DMS 273 treated with DMSO at 0.1 percent for 48 hours (cell line): ENCODE measurements around the gene MYLK2.

ENCODE experiments used
- DNase-seq: peaks from one replicate; lab custom pipeline; 2025; lab: John Stamatoyannopoulos, UW

Gene MYLK2

DNA sequence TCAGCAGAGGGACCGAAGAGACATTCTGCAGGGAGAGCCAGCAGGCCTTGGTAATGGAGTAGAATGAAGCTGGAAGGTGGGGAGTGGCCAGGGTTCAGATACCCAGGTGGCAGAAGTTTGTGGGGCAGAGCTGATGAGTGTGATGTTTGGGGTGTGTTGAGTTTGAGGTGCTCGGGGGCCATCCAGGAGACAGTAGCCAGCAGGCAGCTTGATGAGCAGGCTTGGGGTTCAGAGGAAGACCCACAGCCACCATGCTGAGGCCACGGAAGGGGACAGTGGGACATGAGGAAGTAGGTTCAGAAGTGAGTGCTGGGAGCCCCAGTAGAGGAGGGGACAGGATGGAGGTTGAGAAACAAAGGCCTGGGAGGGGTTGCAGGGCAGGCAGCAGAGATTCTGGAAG, 37.4 kb downstream of the MYLK2 start:
- no peak for DNase-seq

DNA sequence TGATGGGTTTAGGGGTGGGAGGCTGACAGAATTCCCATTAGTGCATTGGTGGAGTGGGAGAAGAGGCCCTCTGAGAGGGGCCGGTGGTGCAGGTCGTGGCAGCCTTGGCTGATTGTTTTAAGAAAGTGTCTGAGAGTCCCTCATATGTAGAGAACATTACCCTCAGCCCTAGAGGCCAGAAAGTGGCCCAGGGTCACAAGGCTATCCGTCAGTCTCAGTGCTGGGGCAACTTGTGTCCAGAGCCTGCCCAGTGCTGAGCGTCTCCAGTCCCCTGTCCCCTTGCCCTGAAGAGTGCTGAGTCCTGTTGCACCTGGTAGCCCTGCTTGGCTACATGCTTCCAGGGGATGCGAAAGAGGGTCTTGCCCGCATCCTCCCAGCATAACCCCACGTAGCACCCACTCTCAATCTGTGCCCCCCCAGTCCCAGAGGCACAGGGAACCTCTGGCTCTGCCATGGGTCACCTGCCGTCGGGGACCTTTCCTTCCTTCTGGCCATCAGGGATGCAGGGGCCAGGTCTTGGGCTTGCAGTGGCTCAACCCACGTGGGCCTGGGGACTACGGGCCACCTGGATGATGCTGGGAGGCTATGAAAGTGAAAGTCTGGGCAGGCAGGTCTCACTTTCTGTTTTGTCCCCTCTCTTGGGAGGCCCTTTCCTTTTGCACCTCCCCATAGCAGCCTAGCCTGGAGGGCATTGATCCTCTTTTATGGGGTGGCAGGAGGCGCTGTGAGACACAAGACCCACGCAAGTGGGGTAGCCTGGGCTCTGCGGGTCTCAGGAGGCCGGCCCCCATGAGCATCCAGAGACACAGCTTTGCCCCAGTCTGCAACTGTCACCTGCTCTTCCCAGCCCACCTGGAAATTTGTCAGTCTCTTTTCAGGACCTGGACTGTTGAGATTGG, 39.0 kb downstream of the MYLK2 start:
- no peak for DNase-seq

DNA sequence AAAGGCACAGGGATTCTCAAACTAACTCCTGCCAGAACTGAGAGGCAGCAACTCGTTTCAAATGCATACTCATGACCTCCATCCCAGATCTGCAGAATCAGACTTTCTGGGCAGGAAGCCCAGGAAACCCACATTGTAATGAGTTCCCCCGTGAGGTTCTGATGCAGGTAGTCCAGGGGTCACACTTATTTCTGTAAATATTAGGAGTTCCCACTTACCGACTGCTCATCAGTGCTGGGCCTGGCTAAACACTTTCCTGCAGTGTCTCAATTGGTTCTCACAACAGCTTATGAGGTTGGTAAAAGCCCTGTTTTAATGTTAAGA, 39.6 kb downstream of the MYLK2 start:
- no peak for DNase-seq

DNA sequence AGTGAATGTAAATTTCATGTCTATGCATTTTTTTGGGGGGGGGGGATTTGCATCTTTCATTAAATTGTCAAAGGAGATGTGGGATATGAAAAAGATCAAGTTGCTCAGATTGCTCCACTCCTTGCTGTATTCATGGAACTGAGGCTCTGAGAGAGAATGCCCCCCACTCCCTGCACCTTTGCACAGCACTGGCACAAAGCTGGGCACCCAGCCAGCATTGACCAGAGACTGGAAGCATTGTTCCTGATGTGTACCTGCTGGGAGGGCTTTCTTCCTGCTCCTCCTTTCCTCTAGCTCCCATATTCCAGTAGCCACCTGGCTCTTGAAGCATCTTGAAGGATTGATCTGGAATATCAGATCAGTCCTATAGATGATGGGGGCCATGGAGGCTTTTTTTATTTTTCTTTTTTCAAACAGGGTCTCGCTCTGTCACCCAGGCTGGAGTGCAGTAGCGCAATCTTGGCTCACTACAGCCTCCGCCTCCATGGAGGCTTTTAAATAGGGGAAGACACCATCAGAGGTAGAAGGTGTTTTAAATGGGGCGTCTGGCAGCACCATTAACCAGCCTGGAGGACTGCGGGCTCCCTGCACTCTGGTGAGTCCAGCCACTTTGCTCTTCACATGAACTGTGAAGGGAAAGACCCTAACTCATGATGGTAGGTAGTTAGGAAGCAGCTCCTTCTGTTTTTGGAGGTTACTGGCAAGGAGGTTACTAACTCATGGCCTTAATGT, 40.3 kb downstream of the MYLK2 start:
- DNase-seq = no peak

DNA sequence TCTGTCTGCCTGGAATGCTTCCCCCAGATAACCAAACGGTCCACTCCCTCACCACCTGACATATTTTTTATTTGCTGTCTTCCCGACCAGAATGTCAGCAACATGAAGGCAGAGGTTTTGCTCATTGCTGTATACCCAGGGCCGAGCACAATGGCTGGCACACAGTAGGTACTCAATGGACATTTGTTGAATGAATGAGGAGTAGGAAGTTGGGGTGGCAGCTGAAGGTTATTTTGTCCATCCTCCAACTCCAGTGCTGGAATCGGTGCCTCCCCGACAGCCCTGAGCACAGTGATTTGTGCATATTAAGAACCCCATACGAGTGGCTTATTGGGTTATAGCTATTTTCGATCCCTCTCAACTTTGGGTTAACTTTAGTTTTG, 40.8 kb downstream of the MYLK2 start:
- DNase-seq = no peak

DNA sequence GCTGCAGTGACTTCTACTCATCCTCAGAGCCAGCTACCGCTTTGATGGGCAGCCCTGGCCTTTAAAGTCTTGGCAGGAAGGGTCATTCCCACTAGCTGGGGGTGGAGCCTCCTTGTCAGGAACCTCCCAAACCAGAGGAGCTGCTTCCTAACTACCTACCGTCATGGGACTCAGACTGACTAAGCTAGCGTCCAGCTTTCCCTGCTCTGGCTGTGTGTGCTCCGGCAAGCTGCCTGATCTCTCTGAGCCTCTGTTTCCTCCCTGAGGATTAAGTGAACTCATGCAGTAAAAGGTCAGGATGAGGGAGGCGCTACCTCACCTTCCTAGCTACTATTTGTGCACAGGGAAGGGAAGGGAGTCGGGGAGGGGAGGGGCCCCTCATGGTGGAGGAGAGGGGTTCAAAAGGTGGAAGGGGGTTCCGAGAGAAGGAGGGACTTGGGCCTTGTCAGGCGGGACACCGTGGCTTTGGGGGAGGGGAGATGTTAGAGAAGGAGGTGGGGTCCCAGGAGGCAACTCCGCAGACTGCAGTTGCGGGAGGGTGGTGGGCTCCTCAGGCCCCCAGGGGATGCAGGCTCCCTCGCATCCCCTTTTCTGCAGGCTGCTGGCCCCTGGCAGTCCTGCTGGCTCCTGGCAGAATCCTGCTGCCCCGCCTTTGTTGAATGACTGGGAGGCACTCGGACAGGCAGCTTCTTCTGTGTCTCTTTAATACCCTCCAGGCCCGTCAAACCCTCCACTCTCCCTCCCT, 41.4 kb downstream of the MYLK2 start:
- DNase-seq = no peak

DNA sequence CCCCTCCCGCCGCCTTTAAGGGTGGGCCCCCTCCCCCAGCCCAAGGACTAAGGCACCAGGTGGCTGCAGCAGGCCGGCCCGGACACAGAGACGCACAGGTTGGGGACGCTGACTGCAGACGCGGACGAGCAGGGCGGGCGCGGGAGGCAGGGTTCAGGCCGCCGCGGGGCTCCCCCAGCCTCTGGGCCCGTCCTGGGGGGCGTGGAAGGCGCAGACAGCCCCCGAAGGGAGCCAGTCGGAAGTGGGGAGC, 41.9 kb downstream of the MYLK2 start:
- no peak for DNase-seq

DNA sequence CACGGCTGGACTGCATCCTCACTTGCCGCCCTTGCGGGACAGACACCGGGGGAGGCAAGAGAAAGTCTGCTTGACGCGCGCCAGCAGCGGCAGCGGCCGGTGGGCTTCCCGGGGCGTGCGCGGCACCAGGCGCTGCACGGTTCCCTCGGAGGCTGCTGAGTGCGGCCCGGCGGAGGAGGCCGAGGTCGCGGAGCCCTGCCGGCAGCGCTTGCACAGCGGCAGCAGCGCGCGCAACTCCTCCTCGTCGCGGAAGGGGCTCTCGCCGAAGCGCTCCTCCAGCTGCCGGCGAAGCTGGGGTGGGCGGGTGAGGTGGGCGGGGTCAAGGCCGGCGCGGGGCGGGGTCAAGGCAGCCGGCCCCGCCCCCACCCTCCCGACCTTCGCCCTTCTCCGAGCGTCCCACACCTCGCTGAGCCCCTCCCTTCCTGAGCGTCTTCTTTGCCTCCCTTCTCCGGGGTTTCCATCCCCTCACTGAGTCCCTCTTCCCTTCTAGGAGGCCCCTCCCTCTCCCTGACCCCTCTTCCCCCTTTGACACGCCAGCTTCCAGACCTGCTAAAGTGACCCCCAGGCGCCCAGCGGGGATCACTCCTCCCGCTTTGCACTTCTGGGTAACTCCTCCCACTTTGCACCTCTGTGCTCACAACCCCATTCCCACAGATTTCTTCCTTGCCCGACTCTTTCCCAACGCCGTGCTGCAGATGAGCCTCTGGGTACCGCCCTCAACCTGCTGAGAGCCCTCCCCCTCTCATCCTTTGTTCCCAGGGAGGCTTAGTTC, 42.4 kb downstream of the MYLK2 start:
- peak; percentile 48 for DNase-seq

DNA sequence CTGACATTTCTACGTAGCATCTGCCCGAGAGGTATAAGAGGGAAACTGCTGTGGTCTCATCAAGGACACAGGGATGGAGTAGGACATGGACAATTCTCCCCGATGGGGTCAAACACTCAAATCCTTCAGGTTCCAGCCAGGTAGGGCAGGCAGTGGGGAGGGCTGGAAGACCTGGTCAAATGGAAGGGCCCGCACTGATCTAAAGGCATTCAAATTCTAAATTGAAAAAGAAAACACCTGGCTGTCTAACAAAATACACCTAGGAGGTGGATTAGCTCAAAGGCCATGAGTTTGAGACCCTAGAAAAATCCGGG, 43.0 kb downstream of the MYLK2 start:
- DNase-seq = no peak

DNA sequence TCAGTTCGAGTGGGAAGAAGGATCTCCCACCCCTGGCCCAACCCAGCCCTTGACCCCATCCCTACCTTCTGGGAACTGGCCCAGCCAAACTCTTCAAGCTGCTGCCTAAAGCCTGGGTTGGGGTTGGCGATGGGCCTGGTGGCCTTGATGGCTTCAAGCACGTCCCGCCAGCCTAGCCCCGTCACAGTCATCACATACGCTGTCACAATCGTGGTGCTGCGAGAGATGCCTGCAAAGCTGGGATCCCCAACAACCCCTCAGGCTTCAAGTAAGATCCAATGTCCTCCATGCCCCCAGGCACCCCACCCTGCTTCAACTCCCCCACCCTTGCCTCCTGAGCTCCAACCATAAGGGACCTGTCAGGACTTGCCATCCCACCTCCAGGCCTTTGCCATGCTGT, 43.4 kb downstream of the MYLK2 start:
- no peak for DNase-seq

DNA sequence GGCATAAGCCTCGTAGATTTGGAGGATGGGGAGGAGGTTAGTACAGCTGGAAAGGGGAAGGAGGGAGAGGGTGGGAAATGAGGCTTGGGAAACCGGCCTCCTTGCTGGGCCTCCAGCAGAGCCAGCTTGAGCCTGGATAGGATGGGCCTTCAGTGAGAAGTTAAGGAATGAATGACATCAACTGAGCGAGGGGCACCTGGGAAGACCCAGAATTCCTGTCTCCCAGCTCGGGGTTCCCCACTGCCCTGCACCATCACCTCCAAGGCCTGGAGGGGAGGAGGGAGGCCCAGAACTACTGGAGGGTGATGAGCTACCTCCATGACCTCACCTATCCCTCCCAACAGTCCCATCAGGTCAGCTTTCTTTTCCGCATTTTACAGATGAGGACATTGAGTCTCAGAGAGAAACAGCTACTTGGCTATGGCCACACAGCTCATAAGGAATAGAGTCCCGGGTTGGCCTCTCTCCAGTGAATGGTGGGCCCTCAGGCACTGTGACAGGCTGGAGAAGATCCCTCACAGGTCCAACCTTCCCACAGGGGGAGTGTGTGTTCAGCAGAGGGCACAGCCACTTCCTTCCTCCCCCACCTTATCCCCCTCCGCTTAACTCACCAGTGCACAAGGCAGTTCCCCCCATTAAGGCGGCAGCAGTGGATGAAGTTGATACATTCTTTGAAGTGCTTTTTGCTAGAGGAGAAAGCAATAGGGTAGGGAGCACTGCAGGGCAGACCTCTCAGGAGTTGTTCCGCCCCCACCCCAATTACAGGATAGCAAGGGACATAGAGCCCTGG, 44.3 kb downstream of the MYLK2 start:
- DNase-seq = no peak

DNA sequence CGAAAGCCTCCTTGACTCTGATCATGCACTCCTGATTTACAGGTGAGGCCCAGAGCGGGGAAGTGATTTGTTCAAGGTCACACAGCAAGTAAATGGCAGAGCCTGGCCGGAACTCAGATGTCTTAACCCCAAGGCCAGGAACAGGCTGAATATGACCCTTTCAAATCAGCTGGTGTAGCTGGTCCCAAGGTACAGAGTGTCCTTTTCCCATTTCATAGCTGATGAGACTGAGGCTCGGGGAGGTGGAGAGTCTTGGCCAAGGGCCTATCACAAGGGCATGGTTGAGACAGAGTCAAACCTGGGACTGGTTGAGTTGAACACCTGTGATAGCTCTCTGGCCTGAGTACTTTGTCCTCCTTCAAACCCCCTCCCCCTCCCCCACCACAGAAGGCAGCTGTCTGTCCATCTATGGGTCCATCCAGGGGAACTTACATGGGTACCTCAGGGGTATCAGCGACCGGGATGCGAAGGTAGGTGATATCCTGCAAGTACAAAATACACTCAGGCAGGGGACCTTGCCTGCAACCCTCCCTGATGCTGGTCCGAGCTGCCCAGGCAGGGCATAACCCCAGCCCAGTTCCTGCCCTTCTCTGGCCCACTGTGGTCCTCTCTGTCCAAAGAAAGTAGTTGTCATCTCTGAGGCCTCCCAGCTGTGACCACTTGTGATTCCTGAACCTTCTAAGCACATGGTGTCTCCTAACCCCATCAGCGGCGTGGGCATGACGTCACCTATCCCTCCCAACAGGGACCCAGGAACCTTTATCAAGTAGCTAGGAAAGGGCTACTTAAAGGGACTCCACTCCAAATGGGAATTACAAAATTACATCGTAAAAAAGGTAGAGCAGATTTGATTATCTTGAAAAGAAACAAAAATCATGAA, 45.6 kb downstream of the MYLK2 start:
- DNase-seq = no peak

DNA sequence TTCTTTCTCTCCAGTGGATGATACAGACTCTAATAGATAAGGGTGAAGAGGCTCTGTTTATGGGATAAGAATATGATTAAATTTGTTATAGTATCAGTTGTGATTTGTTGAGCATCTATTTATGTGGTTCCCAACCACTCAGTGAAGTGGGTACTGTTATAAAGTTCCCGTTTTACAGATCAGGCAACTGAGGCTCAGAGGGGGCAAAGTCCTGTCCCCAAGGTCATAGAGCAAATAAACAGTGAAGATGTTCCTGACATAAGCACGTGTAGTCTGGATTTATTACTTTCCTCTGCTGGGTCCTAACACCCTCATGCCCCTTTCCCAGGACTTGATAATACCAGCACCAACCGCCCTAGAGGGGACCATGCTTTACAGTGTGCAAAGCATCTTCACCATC, 47.1 kb downstream of the MYLK2 start:
- no peak for DNase-seq

DNA sequence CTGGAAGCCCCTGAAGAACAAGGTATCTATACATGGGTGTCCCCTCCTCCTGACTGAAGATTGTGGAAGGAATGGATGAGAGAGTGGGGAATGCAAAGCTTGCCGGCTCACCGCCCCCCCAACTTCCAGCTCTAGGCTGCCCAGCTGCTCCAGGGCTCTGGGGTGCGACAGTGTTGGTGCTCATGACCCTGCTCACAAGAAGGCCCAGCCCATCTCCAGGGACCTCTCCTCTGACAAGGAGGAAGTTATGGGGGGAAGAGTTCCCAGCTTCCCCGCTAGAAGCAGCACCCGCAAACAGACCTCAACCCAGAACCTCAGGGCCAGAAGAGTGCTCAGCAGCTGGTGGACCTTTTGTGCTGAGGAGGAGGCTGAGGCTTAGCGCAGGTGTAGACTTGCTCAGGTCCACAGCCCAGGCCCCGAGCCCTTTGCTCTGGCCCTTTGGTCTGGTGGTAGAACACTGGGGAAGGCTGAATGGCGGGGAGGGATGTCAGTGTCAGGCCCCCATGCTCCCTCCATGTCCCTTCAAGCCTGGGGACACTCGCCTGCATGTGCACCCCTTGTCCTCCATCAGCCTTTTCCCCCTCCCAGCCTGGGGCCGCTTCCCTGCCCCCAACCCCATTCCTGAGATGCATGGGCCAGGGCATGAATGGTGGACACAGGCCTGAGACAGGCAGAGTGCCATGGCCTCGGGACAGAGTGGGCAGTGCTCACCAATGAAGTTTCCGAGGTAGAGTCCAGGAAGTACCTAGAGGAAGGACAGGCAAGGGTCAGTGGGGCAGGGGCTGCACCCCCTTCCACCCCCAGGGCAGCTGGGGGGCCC, 49.9 kb downstream of the MYLK2 start:
- no peak for DNase-seq

DNA sequence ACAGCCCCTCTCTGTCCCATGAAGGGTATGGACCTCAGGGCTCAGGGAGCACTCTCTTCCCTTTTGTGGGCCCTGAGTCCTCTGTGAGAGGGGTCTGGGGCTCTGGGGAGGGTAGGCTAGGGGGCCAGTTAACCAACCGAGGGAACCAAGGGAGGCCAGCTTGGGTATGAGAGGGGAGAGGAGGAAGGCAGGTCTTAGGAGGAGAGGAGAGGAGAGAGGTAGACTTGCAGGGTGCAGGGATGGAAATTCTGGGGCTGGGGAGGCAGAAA, 50.5 kb downstream of the MYLK2 start:
- DNase-seq = no peak

DNA sequence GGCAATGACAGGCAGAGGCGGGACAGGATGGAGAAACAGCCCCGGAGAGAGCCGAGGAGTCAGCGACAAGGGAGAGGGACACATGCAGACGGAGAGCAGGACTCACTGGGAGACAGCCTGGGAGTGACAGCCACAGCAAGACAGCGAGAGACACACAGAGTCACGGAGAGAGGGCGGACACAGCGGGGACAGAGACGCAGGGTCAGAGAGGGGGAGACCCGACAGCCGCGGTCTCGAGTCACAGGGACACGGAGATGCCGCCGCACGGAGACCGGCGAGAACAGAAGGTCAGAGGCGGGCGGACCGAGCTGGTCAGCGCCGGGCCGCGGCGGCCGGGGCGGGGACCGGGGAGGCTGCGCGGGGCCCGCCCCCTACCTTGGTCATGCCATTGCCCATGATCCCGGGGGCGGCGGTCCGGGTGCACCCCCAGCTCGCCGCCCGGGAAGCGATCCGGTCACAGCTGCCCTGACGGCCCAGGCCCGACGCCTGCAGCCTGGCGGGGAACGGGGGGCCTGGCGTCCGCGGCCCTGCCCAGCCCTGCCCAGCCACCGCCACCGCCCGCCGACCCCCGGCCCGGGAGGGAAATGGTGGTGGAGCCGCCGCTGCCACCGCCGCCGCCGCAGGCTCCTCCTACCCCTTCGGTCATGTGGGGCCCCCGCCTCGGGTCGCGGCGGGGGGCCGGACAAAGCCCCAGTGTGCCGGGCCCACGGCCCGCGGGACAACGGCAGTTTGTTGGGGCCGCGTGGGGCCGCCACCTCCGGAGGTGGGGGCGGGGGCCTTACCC, 51.0 kb downstream of the MYLK2 start, which contains the start of the genes DUSP15 and TTLL9:
DUSP15 (minus strand) TSS at position 586 of the 784 bp plus-strand sequence; CDS start at position 396, 190 bp downstream.
TTLL9 (plus strand) TSS at position 693 of the 784 bp plus-strand sequence. CDS start 493 bp downstream, outside the sequence.
- DNase-seq = no peak

DNA sequence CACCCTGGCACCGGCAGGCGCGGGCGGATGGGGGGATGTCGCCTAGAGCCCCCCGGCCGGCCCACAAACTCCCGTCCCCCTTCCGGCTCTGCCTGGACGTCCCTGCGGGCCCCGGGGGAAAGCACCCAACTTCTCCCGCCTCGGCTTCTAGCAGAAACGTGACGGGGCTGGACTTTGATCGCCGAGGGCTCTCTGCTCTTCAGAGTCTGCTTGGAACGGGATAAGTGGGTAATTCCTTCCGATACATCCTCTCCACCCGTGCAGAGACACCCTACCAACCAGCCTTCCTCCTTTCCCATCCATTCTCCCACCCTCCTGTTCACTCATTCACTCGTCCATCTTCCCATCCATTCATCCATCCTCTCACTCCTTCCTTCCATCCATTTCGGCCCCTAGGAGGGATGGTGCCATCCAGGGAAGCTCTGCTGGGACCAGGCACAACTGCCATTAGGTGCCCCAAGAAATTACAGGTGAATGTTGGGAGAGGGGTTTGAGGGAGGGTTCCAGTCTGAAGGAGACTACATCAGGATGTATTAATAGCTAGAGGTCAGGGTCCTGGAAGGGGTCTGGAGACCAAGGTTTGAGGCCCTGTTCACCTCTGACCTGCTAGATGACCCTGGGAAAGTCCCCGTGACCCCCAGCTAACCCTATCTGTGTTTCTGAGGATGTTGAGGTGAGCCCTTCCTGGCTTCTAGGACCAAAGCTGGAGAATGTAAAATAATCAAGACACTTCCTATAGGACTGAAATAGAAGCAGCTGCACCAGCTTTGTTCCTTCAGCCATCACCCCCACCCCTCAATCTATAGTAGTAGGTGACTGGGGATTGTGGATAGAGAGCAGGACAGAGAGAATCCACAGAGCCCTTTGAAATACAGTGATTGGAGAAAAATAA, 51.8 kb downstream of the MYLK2 start:
- DNase-seq = no peak

DNA sequence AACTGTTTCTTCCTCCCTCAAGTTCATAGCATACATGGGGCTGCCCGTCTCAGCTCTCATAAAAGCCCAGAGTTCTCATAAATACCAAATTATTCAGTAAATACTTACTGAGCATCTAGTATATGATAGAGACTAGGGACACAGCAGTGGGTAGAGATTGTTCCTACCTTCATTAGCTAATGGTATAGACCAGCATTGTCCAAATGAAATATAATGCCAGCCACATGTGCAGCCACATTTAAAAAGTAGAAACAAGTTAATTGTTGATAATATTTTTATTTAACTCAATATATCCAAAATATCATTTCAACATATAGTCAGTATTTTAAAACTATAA, 52.4 kb downstream of the MYLK2 start:
- no peak for DNase-seq
